Liver (tissue), 9 donors: ENCODE results near the gene ANKRD17. TPM values are rescaled to one million over a fixed set of nuclear protein-coding genes. Genes with fewer than 3 reads are reported as not detected.
A peak's percentile ranks its signal among the peaks of the same experiment; 100 is the strongest.

Source experiments
- DNase-seq: peaks from one replicate; pipeline ENCODE4 v3.0.0-alpha.2; 2017; ENCODE audit warnings: low spot score
- H3K27ac ChIP-seq, 2 donors: one replicate each; pipeline ENCODE4 v1.7.0; 2013; ENCODE audit warnings: inconsistent platforms in 2 of 2, low read length in 2 of 2, control low read depth in 1 of 2, low read depth in 1 of 2, mild to moderate bottlenecking in 1 of 2
- H3K27me3 ChIP-seq, 4 donors: one replicate each; pipeline versions ENCODE4 v1.6.1 to v1.7.0; 2013; ENCODE audit warnings: low read length in 3 of 4, inconsistent platforms in 1 of 4, mild to moderate bottlenecking in 1 of 4, moderate library complexity in 1 of 4; ENCODE audit not compliant: control insufficient read depth in 4 of 4, insufficient read depth in 4 of 4
- H3K36me3 ChIP-seq, 4 donors: one replicate each; pipeline versions ENCODE4 v1.6.1 to v1.7.0; 2013; ENCODE audit warnings: low read length in 3 of 4, mild to moderate bottlenecking in 3 of 4, low read depth in 1 of 4, moderate library complexity in 1 of 4; ENCODE audit not compliant: control insufficient read depth in 4 of 4, insufficient read depth in 3 of 4
- H3K4me1 ChIP-seq, 4 donors: one replicate each; pipeline versions ENCODE4 v1.6.1 to v1.7.0; 2013; ENCODE audit warnings: low read length in 3 of 4, mild to moderate bottlenecking in 3 of 4, moderate library complexity in 1 of 4; ENCODE audit not compliant: control insufficient read depth in 4 of 4, insufficient read depth in 4 of 4
- H3K4me3 ChIP-seq, 3 donors: one replicate each; pipeline versions ENCODE4 v1.6.1 to v1.7.0; 2013; ENCODE audit warnings: low read length in 3 of 3, control low read depth in 1 of 3, low read depth in 1 of 3, mild to moderate bottlenecking in 1 of 3
- H3K9ac ChIP-seq, 2 donors: one replicate each; pipeline ENCODE4 v1.7.0; 2013; ENCODE audit warnings: low read length in 2 of 2, mild to moderate bottlenecking in 2 of 2, moderate library complexity in 2 of 2, control low read depth in 1 of 2, low read depth in 1 of 2
- H3K9me3 ChIP-seq, 4 donors: one replicate each; pipeline versions ENCODE4 v1.6.1 to v1.7.0; 2013; ENCODE audit warnings: low read length in 3 of 4; ENCODE audit not compliant: control insufficient read depth in 4 of 4
- ATF3 ChIP-seq: IDR thresholded peaks from 2 replicates; pipeline ENCODE4 v1.6.1; 2016; ENCODE audit warnings: antibody characterized with exemption
- FOXA2 ChIP-seq: IDR thresholded peaks from 2 replicates; pipeline ENCODE4 v1.6.1; 2016; ENCODE audit warnings: antibody characterized with exemption
- HNF4A ChIP-seq, 2 donors: conservative IDR thresholded peaks; 2 replicates each; pipeline ENCODE4 v1.6.1; 2016; ENCODE audit warnings: antibody characterized with exemption in 2 of 2, mild to moderate bottlenecking in 2 of 2
- JUND ChIP-seq, 2 donors: IDR thresholded peaks; 2 replicates each; pipeline ENCODE4 v1.6.1; 2016; ENCODE audit warnings: antibody characterized with exemption in 2 of 2
- RAD21 ChIP-seq, 2 donors: IDR thresholded peaks; 2 replicates each; pipeline ENCODE4 v1.6.1; 2016; ENCODE audit warnings: antibody characterized with exemption in 2 of 2, mild to moderate bottlenecking in 2 of 2
- REST ChIP-seq: IDR thresholded peaks from 2 replicates; pipeline ENCODE4 v1.6.1; 2016; ENCODE audit warnings: antibody characterized with exemption, mild to moderate bottlenecking
- RXRA ChIP-seq, 2 donors: IDR thresholded peaks; 2 replicates each; pipeline ENCODE4 v1.6.1; 2017 to 2018; ENCODE audit warnings: antibody characterized with exemption in 2 of 2, mild to moderate bottlenecking in 1 of 2
- TAF1 ChIP-seq: conservative IDR thresholded peaks from 2 replicates; pipeline ENCODE4 v1.6.1; 2016; ENCODE audit warnings: antibody characterized with exemption, mild to moderate bottlenecking
- YY1 ChIP-seq: IDR thresholded peaks from 2 replicates; pipeline ENCODE4 v1.6.1; 2016; ENCODE audit warnings: antibody characterized with exemption, mild to moderate bottlenecking
- WGBS: extraction: QIAGEN DNeasy Blood & Tissue Kit; methylation state at CpG from one replicate; pipeline ENCODE4 v1.1.7; 2013; 5-methylcytosine and 5-hydroxymethylcytosine counted together
- polyA plus RNA-seq, 2 donors: library from polyadenylated mRNA; stranded (reverse) in 1 of 2; unstranded in 1 of 2; fragments of 200-250 nt in 1 of 2; fragments of >200 nt in 1 of 2; fragmentation: Nextera tagmentation in 1 of 2; extraction: Ambion mirVana in 1 of 2; gene quantifications; one replicate each; pipeline versions ENCODE4 v1.2.1 to v1.2.3, GENCODE V29; 2013 to 2015
- total RNA-seq, 2 donors: library from RNA; depleted of rRNA; stranded (reverse); fragments of >200 nt; gene quantifications; one replicate each; pipeline ENCODE4 v1.2.3, GENCODE V29; 2014
- TF ChIP-seq, protein P1 (sequence below): fragments of 150-350 bp; IDR thresholded peaks from 2 replicates; pipeline ENCODE4 v1.5.1; 2017; ENCODE audit warnings: improper control_type of control experiment, low read depth, low read length; ENCODE audit not compliant: missing input control
- TF ChIP-seq, protein P2 (sequence below): IDR thresholded peaks from 2 replicates; pipeline ENCODE4 v1.6.1; 2016; ENCODE audit warnings: antibody characterized with exemption
- donor health status: healthy.
- donor health status: healthy.
- donor health status: healthy.
- donor health status: healthy.
- donor health status: healthy.

ANKRD17 gene
- total and polyA plus RNA-seq, 4 donors: 11.6 to 38.5 (median 19.7) TPM

DNA sequence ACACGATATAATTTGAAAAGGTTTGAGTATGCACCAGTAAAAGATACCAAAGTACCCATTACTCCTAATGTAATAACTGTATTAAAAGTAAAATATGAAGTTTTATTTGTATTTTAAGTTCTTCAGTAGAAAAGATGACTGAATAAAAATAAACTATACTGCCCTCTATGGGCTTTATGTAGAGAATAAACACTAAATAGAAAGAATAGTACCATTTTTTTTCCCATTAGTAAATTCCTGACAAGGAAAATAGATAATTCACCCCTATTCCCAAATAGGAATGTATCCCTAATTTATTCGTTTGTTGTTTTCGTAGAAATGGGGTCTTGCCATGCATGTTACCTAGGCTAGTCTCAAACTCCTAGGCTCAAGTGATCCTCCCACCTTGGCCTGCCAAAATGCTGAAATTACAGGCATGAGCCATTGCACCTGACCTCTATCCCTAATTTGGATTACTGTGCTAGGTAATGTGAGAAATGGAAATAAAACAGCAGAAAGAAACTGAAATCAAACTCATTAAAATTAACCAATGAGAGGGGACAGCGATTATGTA, 115.5 kb downstream of the ANKRD17 start:
- Histone ChIP-seq H3K4me1 (no peaks in the 10 kb centered on the region), H3K27ac (no peak overlapping the region), H3K9ac (no peak overlapping the region), H3K27me3 (no peaks in the 10 kb centered on the region), H3K9me3 (no peaks in the 10 kb centered on the region), H3K4me3 (no peak overlapping the region), H3K36me3 (peaks cover 2 to 76% (median 60%) of the 10 kb centered on the region in 4 donors)
- no peak for DNase-seq
- TF ChIP-seq, protein P1, sequence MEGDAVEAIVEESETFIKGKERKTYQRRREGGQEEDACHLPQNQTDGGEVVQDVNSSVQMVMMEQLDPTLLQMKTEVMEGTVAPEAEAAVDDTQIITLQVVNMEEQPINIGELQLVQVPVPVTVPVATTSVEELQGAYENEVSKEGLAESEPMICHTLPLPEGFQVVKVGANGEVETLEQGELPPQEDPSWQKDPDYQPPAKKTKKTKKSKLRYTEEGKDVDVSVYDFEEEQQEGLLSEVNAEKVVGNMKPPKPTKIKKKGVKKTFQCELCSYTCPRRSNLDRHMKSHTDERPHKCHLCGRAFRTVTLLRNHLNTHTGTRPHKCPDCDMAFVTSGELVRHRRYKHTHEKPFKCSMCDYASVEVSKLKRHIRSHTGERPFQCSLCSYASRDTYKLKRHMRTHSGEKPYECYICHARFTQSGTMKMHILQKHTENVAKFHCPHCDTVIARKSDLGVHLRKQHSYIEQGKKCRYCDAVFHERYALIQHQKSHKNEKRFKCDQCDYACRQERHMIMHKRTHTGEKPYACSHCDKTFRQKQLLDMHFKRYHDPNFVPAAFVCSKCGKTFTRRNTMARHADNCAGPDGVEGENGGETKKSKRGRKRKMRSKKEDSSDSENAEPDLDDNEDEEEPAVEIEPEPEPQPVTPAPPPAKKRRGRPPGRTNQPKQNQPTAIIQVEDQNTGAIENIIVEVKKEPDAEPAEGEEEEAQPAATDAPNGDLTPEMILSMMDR: no peak
- TF ChIP-seq RAD21 (IDR thresholded peaks at IDR 0.05): peak in 1 of 2 donors; percentile 11
- no peak for TF ChIP-seq HNF4A (conservative IDR thresholded peaks at IDR 0.05)
- TF ChIP-seq TAF1: no peak
- TF ChIP-seq JUND (IDR thresholded peaks at IDR 0.05): no peak
- no peak for TF ChIP-seq ATF3
- TF ChIP-seq REST: no peak
- WGBS: 97% methylated on average over 4 of the region's 4 CpGs

DNA sequence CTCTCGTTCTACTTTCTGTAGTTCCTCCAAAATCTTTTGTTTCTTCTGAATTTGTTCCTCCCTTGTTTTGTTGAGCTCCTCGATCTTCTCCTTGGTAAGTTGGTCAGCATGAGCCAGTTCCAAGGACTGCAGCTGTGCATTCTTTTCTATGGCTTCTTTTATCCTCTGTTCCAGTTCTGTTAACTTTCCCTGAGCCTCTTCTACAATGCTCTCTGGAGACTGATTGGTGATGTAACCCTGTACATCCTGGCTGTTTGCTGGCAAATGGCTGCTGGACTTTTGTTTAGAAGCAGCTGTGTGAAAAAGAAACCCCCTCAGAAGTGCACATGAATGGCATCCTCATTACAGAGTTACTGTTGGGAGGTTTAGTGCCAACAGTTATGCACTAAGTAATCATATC, 118.6 kb downstream of the ANKRD17 start:
- Histone ChIP-seq H3K9ac (no peak overlapping the region), H3K27ac (no peak overlapping the region), H3K4me1 (no peaks in the 10 kb centered on the region), H3K4me3 (no peak overlapping the region), H3K36me3 (peaks cover 2 to 72% (median 53%) of the 10 kb centered on the region in 4 donors), H3K27me3 (no peaks in the 10 kb centered on the region), H3K9me3 (no peaks in the 10 kb centered on the region)
- no peak for TF ChIP-seq FOXA2
- no peak for TF ChIP-seq REST
- no peak for TF ChIP-seq RXRA (IDR thresholded peaks at IDR 0.05)
- TF ChIP-seq TAF1: no peak
- no peak for TF ChIP-seq YY1
- TF ChIP-seq, protein P2, sequence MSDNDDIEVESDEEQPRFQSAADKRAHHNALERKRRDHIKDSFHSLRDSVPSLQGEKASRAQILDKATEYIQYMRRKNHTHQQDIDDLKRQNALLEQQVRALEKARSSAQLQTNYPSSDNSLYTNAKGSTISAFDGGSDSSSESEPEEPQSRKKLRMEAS: no peak
- no peak for DNase-seq
- WGBS: 96% methylated on average over 2 of the region's 2 CpGs
